HL-60 (cell line): ENCODE measurements around the gene CPN2.

ENCODE experiments used
- POLR2AphosphoS5 ChIP-seq: IDR thresholded peaks from 2 replicates; pipeline ENCODE4 v1.6.1; 2012; ENCODE audit warnings: low read depth
- TF ChIP-seq, protein P1 (sequence below): IDR thresholded peaks from one replicate; pipeline ENCODE4 v1.5.1; 2011; ENCODE audit warnings: low read length, control low read depth, inconsistent platforms; ENCODE audit not compliant: insufficient read depth

DNA sequence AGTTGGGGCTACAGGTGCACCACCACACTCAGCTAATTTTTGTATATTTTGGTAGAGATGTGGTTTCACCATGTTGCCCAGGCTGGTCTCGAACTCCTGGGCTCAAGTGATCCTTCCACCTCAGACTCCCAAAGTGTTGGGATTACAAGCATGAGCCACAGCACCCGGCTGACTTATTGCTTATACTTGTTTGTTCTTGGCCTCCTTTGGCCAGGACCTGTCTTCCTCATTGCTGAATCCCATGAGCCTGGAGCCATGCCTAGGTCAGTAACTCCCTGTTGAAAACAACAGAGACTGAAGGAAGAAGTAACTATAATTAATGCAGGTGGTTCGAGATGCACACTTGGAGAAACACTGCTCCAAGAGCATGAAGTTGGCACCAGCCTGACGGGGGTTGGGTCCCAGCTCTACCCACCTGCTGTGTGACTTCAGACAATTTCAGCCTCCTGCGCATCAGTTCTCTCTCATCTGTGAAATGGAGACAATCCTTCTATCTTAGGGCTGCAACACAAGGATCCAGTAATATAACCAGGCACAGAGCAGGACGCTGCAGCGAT, 38.9 kb downstream of the CPN2 start:
- TF ChIP-seq, protein P1, sequence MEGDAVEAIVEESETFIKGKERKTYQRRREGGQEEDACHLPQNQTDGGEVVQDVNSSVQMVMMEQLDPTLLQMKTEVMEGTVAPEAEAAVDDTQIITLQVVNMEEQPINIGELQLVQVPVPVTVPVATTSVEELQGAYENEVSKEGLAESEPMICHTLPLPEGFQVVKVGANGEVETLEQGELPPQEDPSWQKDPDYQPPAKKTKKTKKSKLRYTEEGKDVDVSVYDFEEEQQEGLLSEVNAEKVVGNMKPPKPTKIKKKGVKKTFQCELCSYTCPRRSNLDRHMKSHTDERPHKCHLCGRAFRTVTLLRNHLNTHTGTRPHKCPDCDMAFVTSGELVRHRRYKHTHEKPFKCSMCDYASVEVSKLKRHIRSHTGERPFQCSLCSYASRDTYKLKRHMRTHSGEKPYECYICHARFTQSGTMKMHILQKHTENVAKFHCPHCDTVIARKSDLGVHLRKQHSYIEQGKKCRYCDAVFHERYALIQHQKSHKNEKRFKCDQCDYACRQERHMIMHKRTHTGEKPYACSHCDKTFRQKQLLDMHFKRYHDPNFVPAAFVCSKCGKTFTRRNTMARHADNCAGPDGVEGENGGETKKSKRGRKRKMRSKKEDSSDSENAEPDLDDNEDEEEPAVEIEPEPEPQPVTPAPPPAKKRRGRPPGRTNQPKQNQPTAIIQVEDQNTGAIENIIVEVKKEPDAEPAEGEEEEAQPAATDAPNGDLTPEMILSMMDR, result no peak
- no peak for TF ChIP-seq POLR2AphosphoS5
